Measurements from ENCODE around the gene TCEAL4. TPM values are rescaled to one million over a fixed set of nuclear protein-coding genes. Genes with fewer than 3 reads are reported as not detected.
"Not testable (repeated sequence)": the region's sequence is repeated elsewhere in the genome, so short reads cannot be mapped to it uniquely, and the experiment has no call there.

TCEAL4 gene
- polyA plus RNA-seq, 1 donor (not counting 4 experiments of a cell fraction or from before 2014, with no cell fraction given): 73.1 TPM

DNA sequence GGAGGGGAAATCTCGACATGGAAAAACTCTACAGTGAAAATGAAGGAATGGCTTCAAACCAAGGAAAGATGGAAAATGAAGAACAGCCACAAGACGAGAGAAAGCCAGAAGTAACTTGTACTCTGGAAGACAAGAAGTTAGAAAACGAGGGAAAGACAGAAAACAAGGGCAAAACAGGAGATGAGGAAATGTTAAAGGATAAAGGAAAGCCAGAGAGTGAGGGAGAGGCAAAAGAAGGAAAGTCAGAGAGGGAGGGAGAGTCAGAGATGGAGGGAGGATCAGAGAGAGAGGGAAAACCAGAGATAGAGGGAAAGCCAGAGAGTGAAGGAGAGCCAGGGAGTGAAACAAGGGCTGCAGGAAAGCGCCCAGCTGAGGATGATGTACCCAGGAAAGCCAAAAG lies 1.3 kb downstream of the TCEAL4 start:
- FAIRE-seq (no peak), DNase-seq (ENCODE audit: low read depth, low spot score) (no peak)
- H3K9me3 ChIP-seq (ENCODE audit: control insufficient read depth, low read depth, low read length): no peaks in the 10 kb centered on the region
- no peaks in the 10 kb centered on the region for H3K4me1 ChIP-seq (ENCODE audit: control insufficient read depth, extremely low read depth, insufficient read depth, low read length)
- peak overlapping the region; percentile 84 for H3K9ac ChIP-seq (ENCODE audit: control insufficient read depth, extremely low read depth, insufficient read depth, low read length)
- H3K79me2 ChIP-seq (ENCODE audit: control insufficient read depth, insufficient read depth, low read length): peaks cover 11% of the 10 kb centered on the region
- no peaks in the 10 kb centered on the region for H3K27me3 ChIP-seq (ENCODE audit: control insufficient read depth, extremely low read depth, insufficient read depth, low read length)
- peaks cover 2 to 3% of the 10 kb centered on the region in 2 experiments for H3K36me3 ChIP-seq (ENCODE audit: control insufficient read depth in 2 of 2, extremely low read depth in 1 of 2, insufficient read depth in 2 of 2, low read length in 2 of 2)
- H3K4me2 ChIP-seq (ENCODE audit: control insufficient read depth, extremely low read depth, insufficient read depth, low read depth, low read length): peak overlapping the region; percentile 63
- no peak overlapping the region for H3K27ac ChIP-seq (ENCODE audit: control insufficient read depth, insufficient read depth, low read length)
- H2AFZ ChIP-seq (ENCODE audit: control insufficient read depth, low read length): no peak overlapping the region
- H4K20me1 ChIP-seq (ENCODE audit: control insufficient read depth, extremely low read depth, insufficient read depth, low read length): no peaks in the 10 kb centered on the region
- no peak for TF ChIP-seq EZH2 (IDR thresholded peaks at IDR 0.05; ENCODE audit: low read length)
- TF ChIP-seq, protein P1, sequence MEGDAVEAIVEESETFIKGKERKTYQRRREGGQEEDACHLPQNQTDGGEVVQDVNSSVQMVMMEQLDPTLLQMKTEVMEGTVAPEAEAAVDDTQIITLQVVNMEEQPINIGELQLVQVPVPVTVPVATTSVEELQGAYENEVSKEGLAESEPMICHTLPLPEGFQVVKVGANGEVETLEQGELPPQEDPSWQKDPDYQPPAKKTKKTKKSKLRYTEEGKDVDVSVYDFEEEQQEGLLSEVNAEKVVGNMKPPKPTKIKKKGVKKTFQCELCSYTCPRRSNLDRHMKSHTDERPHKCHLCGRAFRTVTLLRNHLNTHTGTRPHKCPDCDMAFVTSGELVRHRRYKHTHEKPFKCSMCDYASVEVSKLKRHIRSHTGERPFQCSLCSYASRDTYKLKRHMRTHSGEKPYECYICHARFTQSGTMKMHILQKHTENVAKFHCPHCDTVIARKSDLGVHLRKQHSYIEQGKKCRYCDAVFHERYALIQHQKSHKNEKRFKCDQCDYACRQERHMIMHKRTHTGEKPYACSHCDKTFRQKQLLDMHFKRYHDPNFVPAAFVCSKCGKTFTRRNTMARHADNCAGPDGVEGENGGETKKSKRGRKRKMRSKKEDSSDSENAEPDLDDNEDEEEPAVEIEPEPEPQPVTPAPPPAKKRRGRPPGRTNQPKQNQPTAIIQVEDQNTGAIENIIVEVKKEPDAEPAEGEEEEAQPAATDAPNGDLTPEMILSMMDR (optimal IDR thresholded peaks at IDR 0.05 in 1 of 3, IDR thresholded peaks at IDR 0.05 in 1 of 3, conservative IDR thresholded peaks at IDR 0.05 in 1 of 3; ENCODE audit: extremely low read depth in 1 of 3, insufficient read depth in 2 of 3, low read length in 3 of 3): no peak
- no peaks in the 10 kb centered on the region for H3K9me1 ChIP-seq (ENCODE audit: control insufficient read depth, extremely low read depth, insufficient read depth, low read length)
- H3K4me3 ChIP-seq (ENCODE audit: control insufficient read depth in 2 of 3, extremely low read depth in 1 of 3, insufficient read depth in 2 of 3, low read depth in 1 of 3, low read length in 3 of 3): peak overlapping the region; percentile 60 to 77 (median 70)
- dilution Hi-C loops (cut with MboI; ENCODE audit: extremely low pct_ligation_motif_present, low sequenced_read_pairs): no loop called here

- dilution Hi-C loops (cut with MboI; ENCODE audit: extremely low pct_ligation_motif_present, low sequenced_read_pairs); H3K27me3 ChIP-seq (ENCODE audit: control insufficient read depth, extremely low read depth, insufficient read depth, low read length); H3K4me2 ChIP-seq (ENCODE audit: control insufficient read depth, extremely low read depth, insufficient read depth, low read depth, low read length); DNase-seq (ENCODE audit: low read depth, low spot score); H3K9me1 ChIP-seq (ENCODE audit: control insufficient read depth, extremely low read depth, insufficient read depth, low read length); H4K20me1 ChIP-seq (ENCODE audit: control insufficient read depth, extremely low read depth, insufficient read depth, low read length); H2AFZ ChIP-seq (ENCODE audit: control insufficient read depth, low read length); H3K79me2 ChIP-seq (ENCODE audit: control insufficient read depth, insufficient read depth, low read length); H3K36me3 ChIP-seq (ENCODE audit: control insufficient read depth in 2 of 2, extremely low read depth in 1 of 2, insufficient read depth in 2 of 2, low read length in 2 of 2); H3K4me1 ChIP-seq (ENCODE audit: control insufficient read depth, extremely low read depth, insufficient read depth, low read length); FAIRE-seq; H3K9me3 ChIP-seq (ENCODE audit: control insufficient read depth, low read depth, low read length); H3K27ac ChIP-seq (ENCODE audit: control insufficient read depth, insufficient read depth, low read length); H3K9ac ChIP-seq (ENCODE audit: control insufficient read depth, extremely low read depth, insufficient read depth, low read length); H3K4me3 ChIP-seq (ENCODE audit: control insufficient read depth in 2 of 3, extremely low read depth in 1 of 3, insufficient read depth in 2 of 3, low read depth in 1 of 3, low read length in 3 of 3): not testable (repeated sequence)
Observed at GRCh38 chrX:103592295-103592694, 7.0 kb downstream of the TCEAL4 start.

GRCh38 chrX:103595202-103595601 lies 9.9 kb downstream of the TCEAL4 start:
- H3K9me1 ChIP-seq (ENCODE audit: control insufficient read depth, extremely low read depth, insufficient read depth, low read length); H3K27ac ChIP-seq (ENCODE audit: control insufficient read depth, insufficient read depth, low read length); H3K4me2 ChIP-seq (ENCODE audit: control insufficient read depth, extremely low read depth, insufficient read depth, low read depth, low read length); H3K4me1 ChIP-seq (ENCODE audit: control insufficient read depth, extremely low read depth, insufficient read depth, low read length); H3K79me2 ChIP-seq (ENCODE audit: control insufficient read depth, insufficient read depth, low read length); FAIRE-seq; H3K36me3 ChIP-seq (ENCODE audit: control insufficient read depth in 2 of 2, extremely low read depth in 1 of 2, insufficient read depth in 2 of 2, low read length in 2 of 2); H3K4me3 ChIP-seq (ENCODE audit: control insufficient read depth in 2 of 3, extremely low read depth in 1 of 3, insufficient read depth in 2 of 3, low read depth in 1 of 3, low read length in 3 of 3); H2AFZ ChIP-seq (ENCODE audit: control insufficient read depth, low read length); H3K9ac ChIP-seq (ENCODE audit: control insufficient read depth, extremely low read depth, insufficient read depth, low read length); H3K27me3 ChIP-seq (ENCODE audit: control insufficient read depth, extremely low read depth, insufficient read depth, low read length); DNase-seq (ENCODE audit: low read depth, low spot score); dilution Hi-C loops (cut with MboI; ENCODE audit: extremely low pct_ligation_motif_present, low sequenced_read_pairs); H3K9me3 ChIP-seq (ENCODE audit: control insufficient read depth, low read depth, low read length); H4K20me1 ChIP-seq (ENCODE audit: control insufficient read depth, extremely low read depth, insufficient read depth, low read length): not testable (repeated sequence)

Data from keratinocyte (primary cell).